Stimulated activated CD4-positive, alpha-beta T cell treated with anti-CD3 and anti-CD28 coated beads, Interleukin-12 subunit alpha, Interleukin-12 subunit beta, amount 100 ng/mL, for 24 hours (primary cell): ENCODE results near the gene PTK6.

Source experiments
- DNase-seq, 2 experiments: peaks; one replicate each; pipeline ENCODE4 v3.0.0-alpha.2; 2020; ENCODE audit warnings: low read depth in 2 of 2

The PTK6 gene

GRCh38 chr20:63508072-63508768 is 29.0 kb downstream of the PTK6 start:
- no peak for DNase-seq

GRCh38 chr20:63507083-63507743 is 30.0 kb downstream of the PTK6 start:
- no peak for DNase-seq

- no peak for DNase-seq
Measured at GRCh38 chr20:63505723-63506122, 31.5 kb downstream of the PTK6 start.

GRCh38 chr20:63505281-63505680 is 31.9 kb downstream of the PTK6 start:
- DNase-seq, result no peak

GRCh38 chr20:63504642-63505041 is 32.5 kb downstream of the PTK6 start:
- no peak for DNase-seq

- DNase-seq, result no peak
Measured at GRCh38 chr20:63503524-63503923, 33.7 kb downstream of the PTK6 start.

GRCh38 chr20:63502671-63503172 is 34.5 kb downstream of the PTK6 start:
- DNase-seq, result no peak

GRCh38 chr20:63501818-63502670 is 35.1 kb downstream of the PTK6 start:
- no peak for DNase-seq

GRCh38 chr20:63500902-63501817 is 36.0 kb downstream of the PTK6 start:
- no peak for DNase-seq

GRCh38 chr20:63500151-63500901 is 36.9 kb downstream of the PTK6 start:
- no peak for DNase-seq

- DNase-seq, result no peak
Measured at GRCh38 chr20:63499338-63499969, 37.7 kb downstream of the PTK6 start.

- DNase-seq, result no peak
Measured at GRCh38 chr20:63498960-63499337, 38.2 kb downstream of the PTK6 start, which contains the start of gene EEF1A2. TSS of gene EEF1A2 (minus strand) at chr20:63499083. CDS start at chr20:63497763, 1,320 bp downstream.

- no peak for DNase-seq
Measured at GRCh38 chr20:63497946-63498935, 38.9 kb downstream of the PTK6 start.

- DNase-seq, result no peak
Measured at GRCh38 chr20:63497138-63497945, 39.8 kb downstream of the PTK6 start.

GRCh38 chr20:63496596-63497120 is 40.5 kb downstream of the PTK6 start:
- no peak for DNase-seq

- peak; percentile 47 to 72 for DNase-seq
Measured at GRCh38 chr20:63495741-63496595, 41.2 kb downstream of the PTK6 start.
